NCI-H2196 treated with DMSO at 0.1 percent for 48 hours (cell line): Measurements from ENCODE around the gene TRPM1.

ENCODE experiments used
- DNase-seq: peaks from one replicate; lab custom pipeline; 2025; ENCODE audit not compliant: unreplicated experiment; lab: John Stamatoyannopoulos, UW

TRPM1 gene

DNA sequence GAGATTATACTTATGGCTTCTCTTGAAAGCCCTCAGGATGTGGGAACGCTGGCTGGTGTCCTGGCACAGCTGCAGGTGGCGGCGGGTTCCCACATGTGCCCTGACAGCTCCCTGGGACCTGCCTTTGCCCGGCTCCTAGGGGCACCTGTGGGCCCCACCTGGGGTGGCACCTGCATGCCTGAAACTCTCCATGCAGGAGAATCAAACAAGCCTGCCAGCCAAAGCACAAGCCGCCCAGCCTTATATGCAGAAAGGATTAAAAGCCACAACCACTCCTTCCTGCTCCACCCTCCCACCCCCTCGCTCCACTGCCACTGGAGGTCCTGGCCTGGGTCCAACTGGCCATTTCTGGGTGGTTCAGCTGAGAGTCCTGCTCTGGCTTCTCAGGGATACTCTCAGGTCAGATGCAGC lies 18.1 kb downstream of the TRPM1 start:
- DNase-seq: no peak

DNA sequence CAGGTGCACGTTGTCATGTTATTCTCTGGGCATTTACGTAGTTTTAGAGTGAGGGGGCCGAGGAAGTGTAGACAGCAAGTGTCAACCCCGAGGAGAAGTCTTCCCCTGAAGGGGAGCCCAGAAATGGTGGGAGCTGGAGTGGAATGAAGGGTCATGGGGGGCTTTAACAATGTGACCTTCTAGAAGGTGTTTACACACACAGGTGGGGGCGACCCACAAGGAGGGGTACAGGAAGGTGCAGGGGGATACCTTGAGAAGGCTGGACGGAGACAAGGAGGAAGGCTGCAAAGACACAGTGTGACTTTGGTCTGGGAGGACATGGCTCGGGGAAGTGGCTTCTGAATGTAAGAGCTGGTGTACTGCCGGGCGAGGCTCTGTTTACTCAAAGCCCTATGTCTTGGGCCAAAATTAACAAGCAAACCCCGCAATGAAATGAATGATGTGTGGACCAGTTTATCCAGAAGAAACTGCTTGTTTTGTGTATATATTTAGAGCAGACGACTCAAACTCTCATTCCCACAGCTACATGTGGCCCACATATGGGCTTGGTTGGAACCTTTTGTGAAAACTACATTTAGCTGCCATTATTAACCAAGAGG lies 18.7 kb downstream of the TRPM1 start:
- DNase-seq: no peak

DNA sequence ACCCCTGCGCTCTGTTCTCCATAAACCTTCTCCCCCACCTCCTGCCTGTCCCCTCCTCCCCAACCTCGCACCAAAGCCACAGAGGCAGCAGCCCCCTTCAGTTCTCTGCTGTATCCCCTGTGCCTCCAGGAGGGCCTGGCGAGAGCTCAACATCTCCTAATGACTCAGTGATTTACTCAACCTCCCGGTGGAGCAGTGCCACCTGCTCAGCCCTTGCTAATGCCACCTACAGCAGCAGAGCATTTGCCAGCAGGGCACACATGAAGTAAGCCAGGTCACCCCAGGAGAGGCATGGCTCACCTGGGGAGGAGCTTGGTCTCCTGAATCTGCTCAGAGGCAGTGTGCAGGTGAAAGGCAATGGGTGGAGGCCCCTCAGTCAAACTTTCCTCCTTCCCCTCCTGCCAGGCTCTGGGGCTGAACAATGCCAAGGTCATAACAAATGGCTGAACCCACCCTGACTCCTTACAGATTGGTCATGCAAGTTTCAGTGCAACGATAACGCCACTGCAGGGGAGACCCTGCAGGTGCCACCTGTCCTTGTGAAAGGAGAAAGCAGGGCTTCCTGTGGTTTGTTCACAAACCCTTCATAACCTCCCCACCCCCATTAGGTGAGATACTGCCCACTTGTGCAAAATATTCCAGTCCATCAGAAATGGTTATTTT lies 19.8 kb downstream of the TRPM1 start:
- DNase-seq: no peak

DNA sequence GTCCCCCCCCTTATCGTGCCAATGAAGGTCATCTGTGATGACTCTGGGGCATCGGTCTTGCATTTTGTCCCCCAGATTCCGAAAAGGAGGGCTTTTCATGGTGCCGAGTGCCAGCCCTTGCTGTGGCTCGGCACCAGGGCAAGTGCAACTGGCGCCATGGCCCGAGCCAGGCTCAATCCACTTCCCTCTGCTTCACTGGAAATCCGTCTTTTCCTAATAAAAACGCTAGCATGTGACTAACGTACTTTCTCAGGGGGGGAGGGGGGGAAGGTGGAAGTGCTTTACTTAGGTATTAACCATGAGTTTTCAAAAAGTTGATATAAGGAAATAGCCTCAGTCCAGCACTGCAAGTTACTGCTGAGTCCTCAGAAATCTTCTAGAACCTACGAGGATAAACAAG lies 20.5 kb downstream of the TRPM1 start:
- DNase-seq: no peak

DNA sequence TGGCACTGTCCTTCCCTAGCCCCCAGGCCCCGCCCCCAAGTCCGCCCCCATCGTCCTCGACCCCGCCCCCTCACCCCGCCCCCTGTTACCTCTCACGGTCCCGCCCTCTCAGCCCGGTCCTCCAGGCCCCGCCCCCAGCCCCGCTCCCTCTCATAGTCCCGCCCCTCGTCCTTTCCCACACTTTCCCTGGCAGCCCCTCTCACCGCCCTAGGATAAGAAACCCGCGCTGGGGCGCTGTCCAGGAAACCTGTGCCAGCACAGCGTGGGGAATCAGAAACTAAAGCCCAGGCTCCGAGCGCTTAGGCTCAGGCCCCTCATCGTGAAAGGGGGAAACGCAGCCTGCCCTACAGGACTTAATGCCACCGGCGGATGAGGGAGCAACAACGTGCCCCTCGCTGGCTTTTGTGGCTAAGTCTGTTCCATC lies 20.9 kb downstream of the TRPM1 start:
- DNase-seq: no peak

DNA sequence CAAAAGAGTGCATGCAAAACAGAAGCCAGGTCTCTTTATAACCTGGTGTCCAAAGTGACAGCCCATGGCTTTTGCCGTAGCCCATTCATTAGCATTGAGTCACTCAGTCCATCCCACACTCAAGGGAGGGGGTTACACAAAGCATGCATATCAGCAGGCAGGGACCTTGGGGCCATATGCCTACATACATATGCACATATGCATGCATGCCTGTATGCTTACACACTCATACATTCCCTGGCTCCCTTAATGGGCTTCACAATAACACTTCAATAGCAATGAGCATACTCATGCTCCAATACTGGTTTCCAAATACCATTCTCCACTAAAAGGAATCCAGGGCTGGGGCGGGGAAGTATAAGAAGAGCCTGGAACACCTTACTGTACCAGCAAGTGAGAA lies 22.0 kb downstream of the TRPM1 start:
- DNase-seq: no peak

DNA sequence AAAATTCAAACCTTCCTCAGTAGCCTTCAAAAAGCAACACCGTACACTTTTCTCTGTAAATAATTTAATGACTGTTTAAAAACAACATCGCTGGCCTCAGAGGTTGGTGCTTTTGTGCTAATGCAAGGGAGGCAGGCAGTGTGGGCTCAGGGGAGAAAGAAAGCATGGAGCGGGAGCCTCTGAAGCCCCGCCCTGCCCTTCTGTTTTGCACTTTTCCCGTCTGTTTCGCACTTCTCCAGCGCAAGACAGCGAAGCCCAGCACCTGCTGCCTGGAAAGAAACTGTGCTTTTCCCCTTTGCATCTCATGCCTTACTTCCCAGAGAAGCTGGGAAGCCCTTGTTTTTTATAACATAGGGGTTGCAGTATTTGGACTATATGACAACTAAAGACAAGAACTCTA lies 23.1 kb downstream of the TRPM1 start:
- DNase-seq: no peak

DNA sequence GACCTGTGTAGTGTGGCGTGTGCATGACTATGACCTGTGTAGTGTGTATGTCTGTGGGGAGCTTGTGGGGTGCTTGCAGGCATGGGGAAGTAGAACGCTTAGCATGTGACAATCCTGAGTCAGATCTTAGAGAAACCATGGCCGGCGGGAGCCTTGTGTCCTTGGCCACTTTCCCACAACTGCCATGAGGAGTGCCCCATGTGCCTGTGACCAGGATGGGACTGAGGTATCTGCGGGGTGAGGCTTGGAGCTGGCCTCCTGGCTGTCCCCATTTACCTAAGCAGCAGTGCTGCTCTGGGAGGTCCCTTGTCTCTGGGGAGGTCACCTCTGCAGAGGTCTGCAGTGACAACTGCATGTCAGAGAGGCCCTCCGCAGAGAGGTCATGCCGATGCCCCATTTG lies 23.6 kb downstream of the TRPM1 start:
- no peak for DNase-seq

DNA sequence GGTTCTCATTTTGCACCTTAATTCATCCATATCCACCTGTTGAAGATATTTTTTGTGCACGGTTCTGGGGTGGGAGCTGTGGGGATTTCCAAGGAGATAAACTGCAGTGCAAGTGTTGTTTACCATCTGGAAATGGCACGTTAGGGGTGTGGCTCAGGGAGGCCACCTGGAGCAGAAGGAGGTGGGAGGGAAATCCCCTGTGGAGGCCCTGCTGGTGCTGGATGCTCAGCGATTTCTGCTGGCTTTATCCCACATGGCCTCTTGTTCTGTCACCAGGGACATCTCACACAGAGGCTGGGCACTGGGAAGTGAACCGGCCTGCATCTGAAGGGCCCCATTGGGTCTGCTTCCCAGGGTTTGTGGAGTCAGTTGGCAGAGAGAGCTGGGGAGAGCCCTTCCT lies 24.3 kb downstream of the TRPM1 start:
- no peak for DNase-seq

DNA sequence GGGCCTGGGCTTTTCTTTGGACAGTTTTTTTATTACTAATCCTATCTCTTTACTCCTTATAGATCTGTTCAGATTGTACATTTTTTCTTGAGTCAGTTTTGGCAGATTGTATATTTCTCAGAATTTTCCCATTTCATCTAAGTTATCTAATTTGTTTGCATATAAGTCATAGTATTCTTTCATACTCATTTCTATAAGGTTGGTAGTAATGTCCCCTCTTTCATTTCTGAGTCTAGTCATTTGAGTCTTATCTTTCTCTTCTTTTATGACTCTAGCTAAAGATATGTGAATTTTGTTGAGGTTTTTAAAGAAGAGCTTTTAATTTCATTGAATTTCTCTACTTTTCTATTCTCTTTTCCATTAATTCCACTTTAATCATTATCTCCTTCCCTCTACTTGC lies 27.2 kb downstream of the TRPM1 start:
- DNase-seq: no peak

DNA sequence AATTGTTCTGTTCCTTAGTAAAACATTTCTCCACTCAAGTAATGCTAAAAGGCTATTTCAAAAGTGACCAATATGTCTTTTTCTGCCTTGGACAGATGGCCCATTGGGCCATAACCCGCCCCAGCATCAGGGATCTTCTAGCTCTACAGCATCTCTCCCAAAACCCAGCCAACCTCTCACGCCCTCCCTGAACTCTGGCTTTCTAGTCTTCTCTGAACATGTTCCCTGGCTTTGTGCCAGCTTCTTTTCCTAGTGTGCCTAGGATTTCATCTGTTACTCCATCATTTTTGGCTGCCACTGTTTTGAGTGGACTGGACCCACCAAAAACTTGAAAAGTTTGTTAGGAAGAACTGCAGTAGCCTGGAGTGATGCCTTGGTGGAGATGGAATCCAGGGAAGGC lies 30.7 kb downstream of the TRPM1 start:
- no peak for DNase-seq

DNA sequence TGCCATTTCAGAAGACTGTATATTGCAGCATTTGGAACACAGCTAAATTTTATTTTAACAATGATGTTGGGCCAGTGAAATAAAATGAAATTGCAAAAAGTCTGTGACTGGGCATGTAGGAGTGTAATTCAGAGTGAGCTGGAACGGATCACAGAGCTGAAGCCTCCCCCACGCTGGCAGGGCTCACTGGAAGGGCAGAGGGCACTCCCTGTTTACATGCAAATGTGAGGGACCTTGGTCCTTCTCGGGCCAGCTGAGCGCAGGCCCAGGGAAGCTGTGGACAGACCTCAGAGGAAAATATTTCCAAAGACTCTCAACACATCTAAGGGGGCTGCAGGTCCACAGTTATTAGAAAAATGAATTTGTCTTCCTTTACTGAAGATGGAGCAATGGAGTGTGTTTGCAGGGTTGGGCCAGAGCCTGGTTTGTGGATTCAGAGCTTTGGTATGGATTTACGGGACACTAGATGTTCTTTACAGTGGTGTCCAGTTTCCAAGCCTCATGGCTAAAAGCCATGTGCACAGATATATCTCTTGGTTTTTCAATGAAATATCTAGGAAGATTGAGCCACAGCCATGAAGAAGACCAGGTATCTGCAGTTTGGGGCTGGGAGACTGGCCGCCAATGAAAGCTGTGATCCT lies 32.0 kb downstream of the TRPM1 start:
- no peak for DNase-seq

DNA sequence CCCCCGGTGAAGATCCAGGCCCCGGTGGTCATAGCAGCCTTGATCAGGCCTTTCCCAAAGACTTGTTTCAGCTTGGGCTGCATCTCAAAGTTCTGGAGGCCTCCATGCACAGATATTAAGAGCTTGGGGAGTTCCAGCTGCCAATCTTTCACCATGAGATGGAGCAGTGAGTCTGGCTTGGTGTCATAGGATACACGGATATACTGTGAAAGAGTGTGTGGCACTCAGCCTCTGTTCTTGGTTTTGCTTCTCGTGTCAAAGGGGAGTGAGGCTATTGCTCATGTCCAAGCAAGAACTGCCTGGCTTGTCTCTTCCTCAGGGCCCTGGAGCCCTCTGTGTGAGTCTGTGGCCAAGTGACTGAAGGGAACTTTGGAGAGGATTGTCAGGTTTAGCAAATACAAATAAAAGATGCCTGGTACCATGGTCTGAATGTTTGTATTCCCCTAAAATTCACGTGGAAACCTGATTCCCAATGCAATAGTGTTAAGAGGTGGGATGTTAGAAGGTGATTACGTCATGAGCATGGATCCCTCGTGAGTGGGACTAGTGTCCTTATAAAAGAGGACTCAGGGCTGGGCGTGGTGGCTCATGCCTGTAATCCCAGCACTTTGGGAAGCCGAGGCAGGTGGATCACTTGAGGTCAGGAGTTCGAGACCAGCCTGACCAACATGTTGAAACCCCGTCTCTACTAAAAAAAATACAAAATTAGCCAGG lies 33.5 kb downstream of the TRPM1 start:
- DNase-seq: no peak

DNA sequence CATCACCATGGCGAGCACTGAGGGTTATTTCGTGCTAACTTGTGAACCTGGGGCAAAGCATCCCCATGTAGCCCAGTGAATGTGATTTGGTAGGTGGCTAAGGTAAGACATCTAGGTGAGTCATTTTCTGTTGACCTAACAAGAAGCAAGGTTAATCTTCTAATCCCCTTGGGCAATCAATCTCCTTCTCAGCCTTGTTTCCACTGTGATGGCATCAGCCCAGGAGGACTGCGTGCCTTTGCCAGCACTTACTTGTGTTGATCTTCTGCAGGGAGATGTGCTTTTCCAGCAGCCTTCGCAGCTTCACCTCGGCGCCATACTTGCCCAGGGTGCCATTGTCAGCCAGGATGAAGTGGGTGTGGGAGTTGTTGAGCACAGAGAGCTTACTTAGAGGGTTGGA lies 35.7 kb downstream of the TRPM1 start:
- no peak for DNase-seq

DNA sequence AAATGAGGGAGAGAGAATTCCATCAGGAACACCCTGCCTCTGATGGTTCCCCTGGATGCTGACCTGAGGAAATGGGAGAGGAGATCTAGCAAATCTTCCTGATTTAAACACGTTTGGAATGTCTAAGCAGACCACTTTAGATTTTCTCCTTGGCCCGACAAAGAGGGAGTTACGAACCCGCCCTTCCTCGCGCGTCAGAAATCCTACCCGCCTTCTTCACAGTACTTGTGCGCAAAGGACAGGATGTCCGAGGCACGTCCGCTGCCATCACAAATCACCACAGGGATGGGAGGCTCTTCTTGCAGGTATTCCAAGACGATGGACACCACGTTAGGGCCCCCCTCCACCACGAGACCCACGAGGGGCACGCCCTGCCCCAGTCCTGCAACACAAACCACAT lies 38.6 kb downstream of the TRPM1 start:
- no peak for DNase-seq

DNA sequence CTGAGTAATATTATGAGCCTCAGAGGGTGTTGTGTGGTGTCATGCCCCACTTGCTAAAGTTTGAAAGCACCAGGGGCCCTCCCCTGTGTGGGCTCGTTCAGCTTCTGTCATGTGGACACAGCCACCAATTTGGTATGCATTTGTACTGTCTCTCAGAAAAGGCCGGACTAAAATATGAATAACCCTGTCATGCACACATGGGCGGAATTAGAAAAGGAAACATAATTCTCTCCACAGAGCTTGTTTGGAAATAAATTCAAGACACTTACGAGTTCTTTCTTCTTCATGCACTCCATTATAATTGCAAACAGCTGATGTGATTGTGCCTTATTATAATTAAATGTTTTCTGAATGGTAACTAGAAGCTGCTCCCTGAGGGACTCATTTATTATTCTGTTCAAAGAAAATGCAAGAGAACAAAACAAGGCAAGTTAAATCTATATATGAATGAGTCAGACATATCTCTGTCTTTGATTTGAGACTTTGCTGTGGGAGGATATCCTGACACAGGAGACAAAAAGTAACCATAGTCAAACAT lies 39.1 kb downstream of the TRPM1 start:
- DNase-seq: no peak

DNA sequence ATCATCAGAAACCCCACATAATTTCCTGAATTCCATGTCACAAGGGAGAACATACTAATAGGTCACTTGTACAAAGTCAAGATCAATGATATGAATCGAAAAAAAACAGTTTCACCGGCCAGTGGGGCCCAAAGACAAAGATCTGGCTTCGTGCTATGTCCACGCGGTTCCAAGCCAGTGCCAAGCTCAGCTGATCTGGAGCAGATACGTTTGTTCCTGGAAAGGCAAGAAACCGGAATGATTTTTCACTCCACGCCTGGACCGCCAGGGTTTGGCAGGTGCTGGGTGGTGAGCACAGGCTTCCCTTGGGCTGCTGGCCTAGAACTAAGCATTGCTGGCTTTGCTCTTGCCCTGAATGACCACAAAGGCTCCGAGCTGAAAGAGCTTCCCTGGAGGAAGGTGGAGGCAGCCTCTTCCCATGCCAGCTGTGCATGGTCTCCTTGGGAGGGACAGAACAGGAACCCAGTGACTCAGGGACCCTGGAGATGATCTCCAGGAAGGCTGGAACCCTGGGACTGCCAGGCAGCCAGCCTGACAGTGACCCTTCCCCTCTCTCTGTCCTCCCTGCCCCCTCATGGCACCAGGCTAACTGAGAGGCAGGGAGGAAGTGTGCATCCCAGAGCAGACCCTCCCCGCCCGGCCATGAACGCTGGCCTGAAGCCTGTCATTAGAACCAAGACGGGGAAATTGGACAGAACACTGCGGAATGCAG lies 40.9 kb downstream of the TRPM1 start:
- DNase-seq: no peak

DNA sequence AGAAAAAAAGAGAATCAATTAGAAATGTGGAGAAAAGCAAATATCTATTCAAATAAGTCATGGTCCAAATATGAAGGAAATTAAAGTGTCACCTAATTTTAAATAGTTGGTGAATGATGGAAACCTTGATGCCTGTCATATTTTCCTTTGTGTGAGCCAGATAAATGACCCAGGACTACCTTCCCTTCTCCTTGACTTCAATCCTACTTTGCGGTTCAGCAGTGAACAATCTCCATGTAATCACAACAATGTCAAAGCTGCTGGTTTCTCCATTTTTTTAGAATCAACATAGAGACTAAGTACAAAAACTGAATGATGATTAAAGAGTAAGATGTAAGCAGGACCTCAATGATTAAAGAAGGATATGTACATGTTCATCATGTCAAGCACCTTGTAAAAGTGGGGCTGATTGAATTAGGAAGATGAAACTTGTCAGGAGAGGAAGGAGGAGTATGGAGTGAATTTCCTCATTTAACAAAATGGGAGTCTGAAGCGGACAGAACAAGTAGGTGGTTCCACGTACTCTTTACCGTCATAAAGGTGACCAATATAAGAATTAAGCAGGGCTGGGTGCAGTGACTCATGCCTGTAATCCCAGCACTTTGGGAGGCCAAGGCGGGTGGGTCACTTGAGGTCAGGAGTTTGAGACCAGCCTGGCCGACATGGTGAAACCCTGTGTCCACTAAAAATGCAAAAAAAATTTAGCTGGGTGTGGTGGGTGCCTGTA lies 43.1 kb downstream of the TRPM1 start:
- DNase-seq: no peak

DNA sequence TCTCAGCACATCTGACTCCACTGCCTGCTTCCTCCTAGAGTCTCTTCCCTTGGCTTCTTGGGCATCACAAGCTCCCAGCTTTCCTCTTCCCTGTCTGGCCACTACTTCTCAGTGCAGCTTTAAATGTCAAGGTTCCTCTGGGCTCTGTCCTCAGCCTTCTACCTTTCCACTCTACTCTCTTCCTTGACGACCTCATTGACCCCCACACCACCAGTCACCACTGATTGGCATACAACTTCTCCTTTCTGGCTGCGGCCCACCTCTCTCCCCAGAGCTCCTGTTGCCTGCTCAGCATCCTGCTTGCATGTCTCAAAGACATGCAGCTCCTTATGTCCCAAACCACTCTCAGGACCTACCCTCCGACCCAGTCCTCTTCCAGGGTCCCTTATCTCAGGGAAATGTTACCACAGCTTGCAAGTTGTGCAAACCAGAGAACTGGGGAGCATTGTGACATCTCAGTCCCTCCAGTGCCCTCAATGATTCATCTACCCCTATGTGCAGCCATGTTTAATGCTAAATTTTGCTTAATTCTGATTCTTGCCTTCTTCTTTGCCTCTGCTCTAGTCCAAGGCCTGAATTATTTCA lies 49.9 kb downstream of the TRPM1 start:
- no peak for DNase-seq

DNA sequence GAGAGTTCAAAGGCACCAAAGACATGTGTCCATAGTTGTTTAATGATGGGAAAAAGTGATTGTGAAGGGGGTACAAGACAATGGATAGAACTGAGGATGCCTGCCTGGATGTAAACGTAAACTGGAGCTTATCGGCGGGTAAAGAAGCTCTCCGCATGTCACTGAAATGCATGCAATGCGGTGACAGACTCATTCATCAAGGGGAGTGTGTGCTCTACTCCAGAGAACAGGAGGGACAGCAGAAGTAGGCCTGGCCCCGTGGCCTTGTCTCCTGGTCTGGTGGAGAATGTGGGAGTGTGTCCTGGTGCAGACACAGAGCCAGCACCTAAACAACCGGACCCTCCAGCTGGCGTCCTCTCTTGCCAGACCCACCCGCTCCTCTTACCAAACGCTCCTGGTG lies 50.6 kb downstream of the TRPM1 start:
- DNase-seq: no peak
